Measurements from ENCODE around the gene ZC3H15. TPM values are rescaled to one million over a fixed set of nuclear protein-coding genes. Genes with fewer than 3 reads are reported as not detected.

Gene ZC3H15
- total RNA-seq, 6 experiments from 2014 or later, result 20.7 to 41.2 (median 30.5) TPM

DNA sequence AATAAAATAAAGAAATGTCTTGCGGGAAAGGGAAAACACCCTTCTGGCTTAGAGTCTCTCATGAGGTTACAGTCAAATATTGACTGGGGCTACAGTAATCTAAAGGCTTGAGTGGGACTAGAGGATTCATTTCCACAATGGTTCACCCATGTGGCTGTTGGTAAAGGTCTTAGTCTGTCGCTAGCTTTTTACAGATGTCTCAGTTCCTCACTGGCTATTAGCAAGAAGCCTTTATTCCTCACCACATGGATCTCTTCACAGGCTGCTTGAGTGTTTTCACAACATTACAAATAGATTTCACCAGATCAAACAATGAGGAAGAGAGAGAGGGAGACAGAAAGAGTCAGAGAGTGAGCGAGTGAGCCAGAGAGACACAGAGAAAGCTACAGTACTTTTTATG is 8.3 kb upstream of the ZC3H15 start:
- ATAC-seq, result peak in 1 of 4 donors; percentile 30
- DNase-seq, result no peak
- TF ChIP-seq, protein P1, sequence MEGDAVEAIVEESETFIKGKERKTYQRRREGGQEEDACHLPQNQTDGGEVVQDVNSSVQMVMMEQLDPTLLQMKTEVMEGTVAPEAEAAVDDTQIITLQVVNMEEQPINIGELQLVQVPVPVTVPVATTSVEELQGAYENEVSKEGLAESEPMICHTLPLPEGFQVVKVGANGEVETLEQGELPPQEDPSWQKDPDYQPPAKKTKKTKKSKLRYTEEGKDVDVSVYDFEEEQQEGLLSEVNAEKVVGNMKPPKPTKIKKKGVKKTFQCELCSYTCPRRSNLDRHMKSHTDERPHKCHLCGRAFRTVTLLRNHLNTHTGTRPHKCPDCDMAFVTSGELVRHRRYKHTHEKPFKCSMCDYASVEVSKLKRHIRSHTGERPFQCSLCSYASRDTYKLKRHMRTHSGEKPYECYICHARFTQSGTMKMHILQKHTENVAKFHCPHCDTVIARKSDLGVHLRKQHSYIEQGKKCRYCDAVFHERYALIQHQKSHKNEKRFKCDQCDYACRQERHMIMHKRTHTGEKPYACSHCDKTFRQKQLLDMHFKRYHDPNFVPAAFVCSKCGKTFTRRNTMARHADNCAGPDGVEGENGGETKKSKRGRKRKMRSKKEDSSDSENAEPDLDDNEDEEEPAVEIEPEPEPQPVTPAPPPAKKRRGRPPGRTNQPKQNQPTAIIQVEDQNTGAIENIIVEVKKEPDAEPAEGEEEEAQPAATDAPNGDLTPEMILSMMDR (IDR thresholded peaks at IDR 0.05), result no peak
- TF ChIP-seq POLR2A (IDR thresholded peaks at IDR 0.05), result no peak

DNA sequence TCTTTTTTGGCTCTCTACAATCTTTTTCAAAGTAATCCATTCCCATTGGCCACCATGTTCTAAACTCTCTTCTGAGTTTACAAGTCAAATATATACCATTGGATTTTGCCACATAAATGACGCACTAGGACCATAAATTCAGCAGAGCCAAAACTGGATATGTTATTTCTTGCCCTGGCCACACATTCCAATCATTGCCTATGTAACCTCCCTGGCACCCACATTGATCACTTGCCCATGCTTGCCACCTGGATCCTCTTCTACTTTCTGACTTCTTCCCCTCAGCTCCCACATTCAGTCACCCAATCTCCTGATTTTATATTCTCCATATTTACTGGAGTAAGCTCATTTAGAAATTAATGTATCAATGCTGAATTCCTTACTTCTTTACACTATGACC is 5.1 kb upstream of the ZC3H15 start:
- Histone ChIP-seq H3K27ac (no peak overlapping the region), H3K4me3 (no peak overlapping the region), H3K36me3 (no peaks in the 10 kb centered on the region), H3K9me3 (no peaks in the 10 kb centered on the region), H3K4me1 (peaks cover 0 to 9% (median 0%) of the 10 kb centered on the region in 4 donors), H3K27me3 (no peaks in the 10 kb centered on the region)
- DNase-seq (no peak), ATAC-seq (no peak)
- 100% methylated on average over 1 of the region's 1 CpG for WGBS (ENCODE audit: insufficient coverage, low coverage, low lambda C conversion rate, missing lambda C conversion rate)
- intact Hi-C loops (cut with DNase I), result no loop called here
- no peak for TF ChIP-seq POLR2A (IDR thresholded peaks at IDR 0.05)
- TF ChIP-seq, protein P1 (IDR thresholded peaks at IDR 0.05), result no peak

More for the DNA sequence above, 8.3 kb upstream of the ZC3H15 start:
- H3K27me3 ChIP-seq, result no peaks in the 10 kb centered on the region
- H3K36me3 ChIP-seq, result no peaks in the 10 kb centered on the region
- WGBS (ENCODE audit: insufficient coverage, low coverage, low lambda C conversion rate, missing lambda C conversion rate), result 83% methylated on average over 2 of the region's 3 CpGs
- H3K27ac ChIP-seq, result no peak overlapping the region
- intact Hi-C loops (cut with DNase I), result no loop called here
- no peaks in the 10 kb centered on the region for H3K4me1 ChIP-seq
- H3K9me3 ChIP-seq, result no peaks in the 10 kb centered on the region
- H3K4me3 ChIP-seq, result no peak overlapping the region

DNA sequence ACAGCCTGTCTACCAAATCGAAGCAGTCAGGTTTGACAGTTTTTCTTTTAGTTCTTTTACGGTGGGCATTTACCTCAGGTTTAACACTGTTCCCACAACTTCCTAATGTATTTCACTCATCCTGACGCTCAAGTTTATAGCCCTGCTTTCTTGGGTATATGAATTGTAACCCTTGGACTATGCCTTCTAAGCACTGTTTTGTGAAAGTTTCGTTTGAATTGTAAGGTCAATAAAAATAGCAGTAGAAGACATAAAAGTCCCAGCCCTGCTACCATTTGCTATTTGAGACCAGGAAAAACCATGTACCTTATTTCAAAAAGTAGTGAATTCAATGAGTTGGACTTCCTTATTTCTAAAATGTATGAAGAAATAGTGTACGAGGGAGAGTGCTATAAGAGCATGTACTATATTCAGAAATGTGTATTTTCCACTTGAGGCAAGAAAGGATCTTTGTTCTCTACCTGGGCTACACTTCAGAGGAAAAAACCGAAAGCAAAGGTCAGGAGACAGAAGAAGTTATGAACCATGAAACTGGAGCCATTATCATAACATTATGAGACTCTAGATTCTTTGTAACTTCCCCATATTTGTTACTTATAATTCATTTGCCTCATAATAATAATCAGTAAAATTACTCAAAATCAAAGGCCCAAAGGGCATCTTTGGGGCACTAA is 1.9 kb upstream of the ZC3H15 start:
- intact Hi-C loops (cut with DNase I), result no loop called here
- ATAC-seq (no peak), DNase-seq (no peak)
- no peak for TF ChIP-seq POLR2A (IDR thresholded peaks at IDR 0.05)
- TF ChIP-seq, protein P1 (IDR thresholded peaks at IDR 0.05), result no peak
- H3K4me1 ChIP-seq, result peaks cover 0 to 23% (median 3%) of the 10 kb centered on the region in 4 donors
- H3K27ac ChIP-seq, result no peak overlapping the region
- H3K36me3 ChIP-seq, result no peaks in the 10 kb centered on the region
- no peak overlapping the region for H3K4me3 ChIP-seq
- H3K9me3 ChIP-seq, result no peaks in the 10 kb centered on the region
- WGBS (ENCODE audit: insufficient coverage, low coverage, low lambda C conversion rate, missing lambda C conversion rate), result 47% methylated on average over 6 of the region's 6 CpGs
- no peaks in the 10 kb centered on the region for H3K27me3 ChIP-seq

DNA sequence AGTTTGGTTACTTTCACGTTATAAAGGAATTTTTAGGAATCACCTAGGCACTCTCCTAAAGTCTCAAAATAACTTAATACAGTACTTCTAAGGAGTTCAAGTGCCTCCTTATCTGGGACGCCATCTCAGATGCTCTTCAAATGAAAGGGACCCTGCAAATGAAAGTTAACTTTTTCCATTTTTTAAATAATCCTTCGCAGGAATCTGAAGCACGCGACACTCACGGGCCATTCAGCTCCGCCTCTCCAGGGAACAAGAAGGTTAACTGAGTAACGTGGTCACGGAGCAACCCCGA is 537 bp upstream of the ZC3H15 start:
- no peak for DNase-seq
- H3K4me1 ChIP-seq, result peaks cover 0 to 29% (median 3%) of the 10 kb centered on the region in 4 donors
- TF ChIP-seq, protein P1 (IDR thresholded peaks at IDR 0.05), result no peak
- TF ChIP-seq POLR2A (IDR thresholded peaks at IDR 0.05), result no peak
- no peaks in the 10 kb centered on the region for H3K9me3 ChIP-seq
- H3K4me3 ChIP-seq, result peak overlapping the region; percentile 77 to 90 (median 83)
- no peaks in the 10 kb centered on the region for H3K27me3 ChIP-seq
- 0% methylated on average over 10 of the region's 10 CpGs for WGBS (ENCODE audit: insufficient coverage, low coverage, low lambda C conversion rate, missing lambda C conversion rate)
- no peak for ATAC-seq
- intact Hi-C loops (cut with DNase I), result no loop called here
- H3K36me3 ChIP-seq, result no peaks in the 10 kb centered on the region
- peak overlapping the region; percentile 84 to 89 (median 84) for H3K27ac ChIP-seq

All from right lobe of liver (tissue), 6 donors.